GM21825 (cell line): ENCODE results near the gene ABHD6.
"Not testable (repeated sequence)": the region's sequence is repeated elsewhere in the genome, so short reads cannot be mapped to it uniquely, and the experiment has no call there.

Experiments
- ATAC-seq: cut with Tn5 transposase; IDR thresholded peaks from one replicate; pipeline ENCODE4 v1.9.1; 2021; ENCODE audit warnings: mild to moderate bottlenecking, moderate library complexity; ENCODE audit not compliant: unreplicated experiment

ABHD6 gene

DNA sequence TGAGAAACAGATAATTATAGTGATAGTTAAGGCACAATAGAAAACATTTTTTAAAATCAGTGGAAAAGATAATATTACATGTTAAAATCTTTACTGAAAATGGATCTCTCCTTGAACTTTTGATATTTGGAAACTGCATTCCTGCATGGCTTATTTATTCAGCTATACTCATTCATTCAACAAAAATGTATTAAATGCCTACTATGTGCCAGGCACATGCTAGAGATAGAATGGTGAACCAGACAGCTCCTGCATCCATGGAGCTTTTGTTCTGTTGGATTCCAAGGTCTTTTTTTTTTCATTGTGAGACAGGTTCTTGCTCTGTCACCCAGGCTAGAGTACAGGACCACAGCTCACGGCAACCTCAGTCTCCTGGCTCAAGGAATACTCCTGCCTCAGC lies 99.6 kb downstream of the ABHD6 start:
- ATAC-seq, result no peak

DNA sequence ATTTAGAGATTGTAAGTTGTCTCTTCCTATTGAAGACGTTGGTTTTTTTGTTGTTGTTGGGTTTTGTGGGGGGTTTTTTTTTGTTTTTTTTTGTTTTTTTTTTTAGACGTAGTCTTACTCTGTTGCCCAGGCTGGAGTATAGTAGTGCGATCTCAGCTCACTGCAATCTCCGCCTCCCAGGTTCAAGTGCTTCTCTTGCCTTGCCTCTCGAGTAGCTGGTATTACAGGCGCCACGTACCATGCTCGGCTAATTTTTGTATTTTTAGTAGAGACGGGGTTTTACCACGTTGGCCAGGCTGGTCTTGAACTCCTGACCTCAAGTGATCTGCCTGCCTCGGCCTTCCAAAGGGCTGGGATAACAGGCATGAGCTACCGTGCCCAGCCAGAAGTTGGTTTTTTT lies 101.6 kb downstream of the ABHD6 start:
- not testable (repeated sequence) for ATAC-seq

DNA sequence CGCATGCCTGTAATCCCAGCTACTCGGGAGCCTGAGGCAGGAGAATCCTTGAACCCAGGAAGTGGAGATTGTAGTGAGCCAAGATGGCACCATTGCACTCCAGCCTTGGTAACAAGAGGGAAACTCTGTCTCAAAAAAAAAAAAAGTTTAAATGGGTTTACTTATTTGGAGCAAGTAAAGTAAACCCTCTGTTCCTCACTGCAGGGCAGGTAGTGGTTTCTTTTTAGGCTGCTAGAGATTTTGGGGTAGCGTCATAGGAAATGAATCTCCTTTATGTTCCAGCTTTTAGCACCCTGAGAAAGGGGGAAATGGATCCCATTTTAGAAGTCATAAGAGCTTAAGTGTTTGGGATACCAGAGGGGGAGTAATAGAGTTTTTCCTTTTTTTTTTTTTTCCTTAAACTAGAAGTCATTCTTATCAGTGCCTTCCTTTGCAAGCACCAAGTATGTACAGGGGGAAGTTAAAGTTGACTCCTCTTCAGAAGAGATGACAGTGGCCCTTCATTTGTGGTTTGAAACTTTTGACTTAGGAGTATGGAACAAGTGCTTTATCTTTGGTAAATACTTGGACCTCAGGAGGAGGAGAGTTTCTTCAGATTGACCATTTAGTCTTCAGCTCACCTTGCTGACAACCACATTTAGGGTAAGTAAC lies 103.1 kb downstream of the ABHD6 start:
- no peak for ATAC-seq

DNA sequence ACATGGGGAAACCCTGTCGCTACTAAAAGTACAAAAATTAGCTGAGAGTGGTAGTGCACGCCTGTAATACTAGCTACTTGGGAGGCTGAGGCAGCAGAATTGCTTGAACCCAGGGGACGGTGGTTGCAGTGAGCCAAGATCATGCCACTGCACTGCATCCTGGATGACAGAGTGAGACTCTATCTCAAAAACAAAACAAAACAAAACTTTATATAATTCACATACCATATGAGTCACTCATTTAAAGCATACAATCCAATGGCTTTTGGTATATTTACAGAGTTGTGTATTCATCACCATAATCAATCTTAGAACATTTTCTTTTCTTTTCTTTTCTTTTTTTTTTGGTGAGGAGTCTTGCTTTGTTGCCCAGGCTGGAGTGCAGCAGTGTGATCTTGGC lies 103.8 kb downstream of the ABHD6 start:
- no peak for ATAC-seq

DNA sequence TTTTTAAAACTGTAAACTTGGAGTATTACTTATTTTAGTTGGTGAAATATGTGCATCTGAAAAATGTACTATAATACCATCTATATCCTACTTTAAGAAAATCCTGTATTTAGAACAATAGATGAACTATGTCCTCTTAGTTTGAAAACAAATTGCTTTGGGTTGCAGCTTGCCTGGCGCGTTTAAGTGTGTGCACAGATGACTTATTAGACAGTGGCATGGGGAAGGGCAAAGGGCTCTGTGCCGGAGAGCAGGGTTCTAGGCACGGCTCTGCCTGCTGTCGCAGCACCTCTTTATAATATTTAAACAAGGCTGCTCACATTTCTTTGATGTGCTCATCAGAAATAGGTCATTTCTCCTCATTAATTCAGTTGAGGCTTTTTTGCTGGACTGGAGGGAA lies 105.1 kb downstream of the ABHD6 start:
- no peak for ATAC-seq
